ENCODE measurements around the gene CALR. TPM values are rescaled to one million over a fixed set of nuclear protein-coding genes. Genes with fewer than 3 reads are reported as not detected.

CALR gene
- total RNA-seq, 1 experiment from 2014 or later = 940 TPM

DNA sequence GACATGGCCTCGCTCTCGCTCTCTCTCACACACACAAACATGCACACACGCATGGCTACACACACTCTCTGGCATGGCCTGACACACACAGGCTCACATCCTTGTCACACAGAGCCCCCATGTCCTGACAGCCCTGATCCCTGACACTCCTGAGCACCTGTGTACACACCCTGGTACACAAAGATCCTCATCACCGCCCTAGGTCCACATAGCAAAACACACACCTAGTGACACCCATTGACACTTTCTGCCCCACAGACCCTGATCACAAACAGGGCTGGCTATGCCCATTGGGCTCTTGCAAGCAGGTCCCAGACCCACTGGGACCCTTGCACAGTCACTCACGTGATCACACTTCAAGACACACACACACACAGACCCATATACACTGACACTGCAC lies 52.9 kb downstream of the CALR start:
- DNase-seq = no peak
- H3K36me3 ChIP-seq = no peaks in the 10 kb centered on the region
- no peak overlapping the region for H3K27ac ChIP-seq
- H3K4me1 ChIP-seq = peaks cover 8% of the 10 kb centered on the region
- H3K27me3 ChIP-seq = no peaks in the 10 kb centered on the region
- no peaks in the 10 kb centered on the region for H3K9me3 ChIP-seq (replicated peaks)
- H3K4me3 ChIP-seq = no peak overlapping the region

DNA sequence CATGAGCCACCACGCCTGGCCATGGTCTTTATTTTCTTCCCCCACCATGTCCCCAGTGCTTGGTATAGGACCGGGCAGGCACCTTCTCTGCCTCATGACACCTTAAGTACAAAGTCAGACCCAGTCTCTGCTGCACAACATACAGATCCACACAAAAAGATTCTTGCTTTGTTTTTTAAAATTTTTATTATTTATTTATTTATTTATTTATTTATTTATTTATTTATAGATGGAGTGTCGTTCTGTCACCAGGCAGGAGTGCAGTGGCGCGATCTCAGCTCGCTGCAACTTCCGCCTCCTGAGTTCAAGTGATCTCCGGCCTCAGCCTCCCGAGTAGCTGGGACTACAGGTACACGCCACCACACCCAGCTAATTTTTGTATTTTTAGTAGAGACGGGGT lies 54.3 kb downstream of the CALR start:
- Histone ChIP-seq H3K4me3 (no peak overlapping the region), H3K27me3 (no peaks in the 10 kb centered on the region), H3K4me1 (no peaks in the 10 kb centered on the region; the same call in 1 of the 2 replicates), H3K9me3 (replicated peaks) (no peaks in the 10 kb centered on the region), H3K36me3 (no peaks in the 10 kb centered on the region), H3K27ac (no peak overlapping the region)
- no peak for DNase-seq

DNA sequence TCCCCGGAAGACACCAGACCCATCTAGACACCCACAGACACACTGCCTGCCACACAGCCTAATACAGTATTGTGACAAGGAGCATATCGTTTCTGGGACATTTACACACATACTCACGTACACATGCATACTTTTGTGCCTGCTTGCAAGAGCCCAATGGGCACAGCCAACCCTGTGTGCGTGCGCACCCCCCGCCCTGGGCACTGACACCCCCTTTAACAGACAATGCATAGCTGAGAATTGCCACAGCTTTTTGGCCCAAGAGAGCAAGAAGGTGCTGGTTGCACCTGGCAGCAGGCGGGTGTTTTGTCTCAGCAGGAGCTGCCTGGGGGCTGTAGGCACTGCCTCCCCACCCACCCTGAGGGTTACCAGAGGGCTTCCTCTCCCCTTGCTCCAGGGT lies 55.2 kb downstream of the CALR start:
- H3K9me3 ChIP-seq (replicated peaks) = no peaks in the 10 kb centered on the region
- no peak overlapping the region for H3K4me3 ChIP-seq
- no peaks in the 10 kb centered on the region for H3K27me3 ChIP-seq
- H3K4me1 ChIP-seq = no peaks in the 10 kb centered on the region; the same call in 1 of the 2 replicates
- no peaks in the 10 kb centered on the region for H3K36me3 ChIP-seq
- no peak for DNase-seq
- H3K27ac ChIP-seq = no peak overlapping the region

Other genes starting within 250 kb of the CALR start
- gene FBXW9, start 242.0 kb upstream of the CALR start, total RNA-seq (2014; rRNA removed; shearing (Covaris generic)) = 7.8 and 8.3 TPM in 2 replicates
- 72.4 and 80.9 TPM in 2 replicates for gene TNPO2, start 214.7 kb upstream of the CALR start, total RNA-seq (2014; rRNA removed; shearing (Covaris generic))
- gene TRIR, start 203.9 kb upstream of the CALR start, total RNA-seq (2014; rRNA removed; shearing (Covaris generic)) = 431 and 462 TPM in 2 replicates
- gene GET3, start 201.1 kb upstream of the CALR start, total RNA-seq (2014; rRNA removed; shearing (Covaris generic)) = 79.5 and 87.1 TPM in 2 replicates
- gene BEST2, start 186.8 kb upstream of the CALR start, total RNA-seq (2014; rRNA removed; shearing (Covaris generic)) = 0.04 and 0.10 TPM in 2 replicates
- 14.1 and 19.0 TPM in 2 replicates for gene HOOK2, start 163.1 kb upstream of the CALR start, total RNA-seq (2014; rRNA removed; shearing (Covaris generic))
- 34.8 and 39.7 TPM in 2 replicates for gene JUNB, start 147.1 kb upstream of the CALR start, total RNA-seq (2014; rRNA removed; shearing (Covaris generic))
- 55.9 and 64.6 TPM in 2 replicates for gene PRDX2, start 136.8 kb upstream of the CALR start, total RNA-seq (2014; rRNA removed; shearing (Covaris generic))
- not detected in 2 replicates for gene THSD8, start 136.5 kb upstream of the CALR start, total RNA-seq (2014; rRNA removed; shearing (Covaris generic))
- 92.4 and 99.0 TPM in 2 replicates for gene RNASEH2A, start 132.0 kb upstream of the CALR start, total RNA-seq (2014; rRNA removed; shearing (Covaris generic))
- gene RTBDN, start 104.0 kb upstream of the CALR start, total RNA-seq (2014; rRNA removed; shearing (Covaris generic)) = 0.45 TPM in 1 of 2 replicates, not detected in the other
- 4.3 and 5.6 TPM in 2 replicates for gene MAST1, start 100.1 kb upstream of the CALR start, total RNA-seq (2014; rRNA removed; shearing (Covaris generic))
- 16.4 and 16.8 TPM in 2 replicates for gene DNASE2, start 57.2 kb upstream of the CALR start, total RNA-seq (2014; rRNA removed; shearing (Covaris generic))
- 0.06 TPM in 1 of 2 replicates, not detected in the other for gene KLF1, start 51.4 kb upstream of the CALR start, total RNA-seq (2014; rRNA removed; shearing (Covaris generic))
- 29.7 and 33.6 TPM in 2 replicates for gene GCDH, start 47.4 kb upstream of the CALR start, total RNA-seq (2014; rRNA removed; shearing (Covaris generic))
- gene SYCE2, start 19.3 kb upstream of the CALR start, total RNA-seq (2014; rRNA removed; shearing (Covaris generic)) = 0.24 TPM in 1 of 2 replicates, not detected in the other
- gene FARSA, start 4.9 kb upstream of the CALR start, total RNA-seq (2014; rRNA removed; shearing (Covaris generic)) = 65.8 and 77.3 TPM in 2 replicates
- 129 and 131 TPM in 2 replicates for gene RAD23A, start 7.3 kb downstream of the CALR start, total RNA-seq (2014; rRNA removed; shearing (Covaris generic))
- 59.9 and 71.5 TPM in 2 replicates for gene GADD45GIP1, start 18.6 kb downstream of the CALR start, total RNA-seq (2014; rRNA removed; shearing (Covaris generic))
- not detected in 2 replicates for gene DAND5, start 31.0 kb downstream of the CALR start, total RNA-seq (2014; rRNA removed; shearing (Covaris generic))
- 20.2 and 22.4 TPM in 2 replicates for gene NFIX, start 56.9 kb downstream of the CALR start, total RNA-seq (2014; rRNA removed; shearing (Covaris generic))
- 0.08 TPM in 1 of 2 replicates, not detected in the other for gene LYL1, start 164.2 kb downstream of the CALR start, total RNA-seq (2014; rRNA removed; shearing (Covaris generic))
- gene TRMT1, start 178.1 kb downstream of the CALR start, total RNA-seq (2014; rRNA removed; shearing (Covaris generic)) = 54.1 and 59.0 TPM in 2 replicates
- 103 and 105 TPM in 2 replicates for gene NACC1, start 179.7 kb downstream of the CALR start, total RNA-seq (2014; rRNA removed; shearing (Covaris generic))
- gene STX10, start 211.8 kb downstream of the CALR start, total RNA-seq (2014; rRNA removed; shearing (Covaris generic)) = 58.5 and 70.7 TPM in 2 replicates
- 30.2 and 31.7 TPM in 2 replicates for gene IER2, start 211.8 kb downstream of the CALR start, total RNA-seq (2014; rRNA removed; shearing (Covaris generic))